IMR-90 (cell line): Measurements from ENCODE around the gene EFEMP2. TPM values are rescaled to one million over a fixed set of nuclear protein-coding genes. Genes with fewer than 3 reads are reported as not detected.
A peak's percentile ranks its signal among the peaks of the same experiment; 100 is the strongest.

Experiments used
- ATAC-seq: fragments of 200-7000 bp; cut with Tn5 transposase; 2 replicates; pipeline ENCODE4 v1.9.1; 2020; ENCODE audit warnings: low read depth, mild to moderate bottlenecking, moderate library complexity
- BruUV-seq: library from RNA; stranded (reverse); fragments of 400-500 nt; replicated peaks from 2 replicates; lab custom pipeline; 2021; lab: Mats Ljungman, UMichigan
- CTCF ChIA-PET: fragments of 300-600 bp; formaldehyde crosslinking; extraction: SDS; loops from one replicate; lab custom pipeline; 2021; ENCODE audit warnings: antibody characterized with exemption; lab: Yijun Ruan, JAX
- POLR2A ChIA-PET: fragments of 300-600 bp; sonication (Branson Sonifier 250); formaldehyde crosslinking; loops from one replicate; lab custom pipeline; 2022; ENCODE audit warnings: antibody characterized with exemption; ENCODE audit not compliant: unreplicated experiment; lab: Charles Lee
- DNase-seq: peaks from one replicate; pipeline ENCODE4 v3.0.0; 2013
- H2AFZ ChIP-seq: replicated peaks from 2 replicates; pipeline ENCODE3; 2013; ENCODE audit warnings: low read length, mild to moderate bottlenecking; ENCODE audit not compliant: poor library complexity
- H2AK5ac ChIP-seq: 2 replicates; pipeline ENCODE4 v1.6.1; 2013; ENCODE audit warnings: low read depth, low read length, inconsistent platforms
- H2AK9ac ChIP-seq: replicated peaks from 2 replicates; pipeline ENCODE3; 2013; ENCODE audit warnings: mild to moderate bottlenecking, low read depth, low read length, moderate library complexity; ENCODE audit not compliant: poor library complexity
- H2BK120ac ChIP-seq: 2 replicates; pipeline ENCODE4 v1.6.1; 2013; ENCODE audit warnings: low read depth, low read length, inconsistent platforms
- H2BK15ac ChIP-seq: 3 replicates; pipeline ENCODE4 v1.6.1; 2013; ENCODE audit warnings: low read depth, low read length, inconsistent platforms
- H2BK20ac ChIP-seq: 2 replicates; pipeline ENCODE4 v1.6.1; 2013; ENCODE audit warnings: low read depth, mild to moderate bottlenecking, inconsistent platforms, low read length, moderate library complexity
- H2BK5ac ChIP-seq: 2 replicates; pipeline ENCODE4 v1.6.1; 2013; ENCODE audit warnings: mild to moderate bottlenecking, low read depth, low read length, inconsistent platforms; ENCODE audit not compliant: poor library complexity, severe bottlenecking
- H3K14ac ChIP-seq: replicated peaks from 2 replicates; pipeline ENCODE4 v1.6.1; 2013; ENCODE audit warnings: low read depth, low read length, inconsistent platforms
- H3K18ac ChIP-seq: 2 replicates; pipeline ENCODE4 v1.6.1; 2013; ENCODE audit warnings: low read depth, low read length, control low read depth
- H3K23ac ChIP-seq: 2 replicates; pipeline ENCODE4 v1.6.1; 2013; ENCODE audit warnings: low read depth, low read length, inconsistent platforms
- H3K27ac ChIP-seq: 2 replicates; pipeline ENCODE4 v1.5.1; 2013; ENCODE audit warnings: mild to moderate bottlenecking, control low read depth, low read length; ENCODE audit not compliant: insufficient read depth
- H3K27me3 ChIP-seq: 2 replicates; pipeline ENCODE4 v1.6.1; 2013; ENCODE audit warnings: low read length; ENCODE audit not compliant: control insufficient read depth, insufficient read depth
- H3K36me3 ChIP-seq: 2 replicates; pipeline ENCODE4 v1.6.1; 2013; ENCODE audit warnings: low read length, mixed read lengths; ENCODE audit not compliant: control insufficient read depth, insufficient read depth
- H3K4ac ChIP-seq: 2 replicates; pipeline ENCODE4 v1.6.1; 2013; ENCODE audit warnings: low read depth, low read length, inconsistent platforms
- H3K4me1 ChIP-seq: 2 replicates; pipeline ENCODE4 v1.6.1; 2013; ENCODE audit warnings: low read length, mixed read lengths; ENCODE audit not compliant: control insufficient read depth, insufficient read depth
- H3K4me2 ChIP-seq: 2 replicates; pipeline ENCODE4 v1.6.1; 2013; ENCODE audit warnings: low read depth, mild to moderate bottlenecking, control low read depth, low read length, moderate library complexity
- H3K4me3 ChIP-seq: 2 replicates; pipeline ENCODE4 v1.5.1; 2013; ENCODE audit warnings: low read depth, mild to moderate bottlenecking, control low read depth, low read length, moderate library complexity; ENCODE audit not compliant: insufficient read depth
- H3K56ac ChIP-seq: 2 replicates; pipeline ENCODE4 v1.6.1; 2013; ENCODE audit warnings: low read length, inconsistent platforms; ENCODE audit not compliant: insufficient read depth; ENCODE audit errors: extremely low read depth
- H3K79me1 ChIP-seq, 2 experiments: 2 replicates each; pipeline ENCODE4 v1.6.1; 2013; ENCODE audit warnings: low read length in 2 of 2, inconsistent platforms in 1 of 2, low read depth in 1 of 2
- H3K9ac ChIP-seq: 2 replicates; pipeline ENCODE4 v1.6.1; 2013; ENCODE audit warnings: low read depth, low read length, control low read depth
- H3K9me1 ChIP-seq: 2 replicates; pipeline ENCODE4 v1.6.1; 2013; ENCODE audit warnings: low read length, inconsistent platforms; ENCODE audit not compliant: insufficient read depth
- H3K9me3 ChIP-seq: 2 replicates; pipeline ENCODE4 v1.6.1; 2013; ENCODE audit warnings: low read length; ENCODE audit not compliant: control insufficient read depth, insufficient read depth
- H4K20me1 ChIP-seq: 2 replicates; pipeline ENCODE4 v1.6.1; 2013; ENCODE audit warnings: low read length, inconsistent platforms; ENCODE audit not compliant: insufficient read depth
- H4K5ac ChIP-seq: 2 replicates; pipeline ENCODE4 v1.6.1; 2013; ENCODE audit warnings: mild to moderate bottlenecking, low read depth, low read length, control low read depth
- H4K8ac ChIP-seq, 2 experiments: 2 replicates each; pipeline ENCODE4 v1.6.1; 2013; ENCODE audit warnings: low read depth in 2 of 2, low read length in 2 of 2, control low read depth in 1 of 2, inconsistent platforms in 1 of 2
- H4K91ac ChIP-seq: 2 replicates; pipeline ENCODE4 v1.6.1; 2013; ENCODE audit warnings: low read depth, low read length, inconsistent platforms; ENCODE audit not compliant: insufficient read depth
- BHLHE40 ChIP-seq: fragments of 150-350 bp; IDR thresholded peaks from 2 replicates; pipeline ENCODE4 v1.6.1; 2016; ENCODE audit warnings: mild to moderate bottlenecking, low read depth, low read length
- CEBPB ChIP-seq: IDR thresholded peaks from 2 replicates; pipeline ENCODE4 v1.6.1; 2012; ENCODE audit warnings: low read depth, low read length, improper control_type of control experiment
- CHD1 ChIP-seq: IDR thresholded peaks from 2 replicates; pipeline ENCODE4 v1.6.1; 2012; ENCODE audit warnings: low read depth, low read length, improper control_type of control experiment
- CTCF ChIP-seq: conservative IDR thresholded peaks from 2 replicates; pipeline ENCODE4 v1.5.1; 2012; ENCODE audit warnings: mild to moderate bottlenecking, low read depth, low read length, improper control_type of control experiment
- ELK1 ChIP-seq: fragments of 150-350 bp; IDR thresholded peaks from 2 replicates; pipeline ENCODE4 v1.6.1; 2016; ENCODE audit warnings: low read depth, mild to moderate bottlenecking, low read length, moderate library complexity, borderline replicate concordance
- MAFK ChIP-seq: IDR thresholded peaks from 2 replicates; pipeline ENCODE4 v1.6.1; 2012; ENCODE audit warnings: low read depth, low read length, improper control_type of control experiment
- MAZ ChIP-seq: IDR thresholded peaks from 2 replicates; pipeline ENCODE4 v1.6.1; 2012; ENCODE audit warnings: low read depth, mild to moderate bottlenecking, low read length, improper control_type of control experiment, moderate library complexity, borderline replicate concordance
- MXI1 ChIP-seq: IDR thresholded peaks from 2 replicates; pipeline ENCODE4 v1.6.1; 2012; ENCODE audit warnings: low read depth, mild to moderate bottlenecking, low read length, moderate library complexity, borderline replicate concordance
- NFE2L2 ChIP-seq: fragments of 150-350 bp; IDR thresholded peaks from 2 replicates; pipeline ENCODE4 v1.6.1; 2016; ENCODE audit warnings: low read depth, mild to moderate bottlenecking, low read length
- POLR2A ChIP-seq: IDR thresholded peaks from 2 replicates; pipeline ENCODE4 v1.6.1; 2012; ENCODE audit warnings: mild to moderate bottlenecking, low read depth, low read length
- RFX5 ChIP-seq: IDR thresholded peaks from 2 replicates; pipeline ENCODE4 v1.8.0; 2012; ENCODE audit warnings: low read depth, mild to moderate bottlenecking, low read length, moderate library complexity
- SMC3 ChIP-seq: fragments of 150-350 bp; IDR thresholded peaks from 2 replicates; pipeline ENCODE4 v1.6.1; 2016; ENCODE audit warnings: low read depth, mild to moderate bottlenecking, antibody characterized with exemption, low read length, moderate library complexity
- USF2 ChIP-seq: fragments of 150-350 bp; IDR thresholded peaks from 2 replicates; pipeline ENCODE4 v1.6.1; 2017; ENCODE audit warnings: mild to moderate bottlenecking, antibody characterized with exemption, low read length, low read depth
- WGBS, 2 experiments: methylation state at CpG; one replicate each; pipeline versions ENCODE4 v1.1.5 to v1.1.7; 2013; ENCODE audit warnings: missing lambda C conversion rate in 2 of 2; ENCODE audit not compliant: insufficient read length in 1 of 2; ENCODE audit errors: extremely low coverage in 2 of 2; 5-methylcytosine and 5-hydroxymethylcytosine counted together
- dilution Hi-C: fragments of 300-500 bp; cut with HindIII; formaldehyde crosslinking; loops from one replicate; pipeline ENCODE4 v1.14.3; 2018; ENCODE audit warnings: low sequenced_read_pairs; ENCODE audit not compliant: unreplicated experiment
- in situ Hi-C: fragments of 300-500 bp; cut with MboI; formaldehyde crosslinking; loops from 3 replicates; pipeline ENCODE4 v1.14.3; 2019; ENCODE audit warnings: low sequenced_read_pairs, inconsistent platforms, mixed read lengths
- intact Hi-C: fragments of 100-400 bp; cut with micrococcal nuclease; formaldehyde crosslinking; loops from 2 replicates; pipeline ENCODE4 v1.10.0; 2022
- polyA plus RNA-seq, 3 experiments: library from polyadenylated mRNA; depleted of rRNA; stranded (reverse); fragments of >200 nt; gene quantifications; 2 replicates each; pipeline ENCODE4 v1.2.3, GENCODE V29; 2012; ENCODE audit warnings: low replicate concordance in 1 of 3
- total RNA-seq: library from RNA; depleted of rRNA; stranded (reverse); fragments of >200 nt; gene quantifications from 2 replicates; pipeline ENCODE4 v1.2.3, GENCODE V29; 2012

EFEMP2 gene
- total and polyA plus RNA-seq, 2 of the 4 experiments (the other 2 are of a cell fraction) = 62.7 to 431 TPM

- Histone ChIP-seq H3K56ac (peak overlapping the region; percentile 99), H4K5ac (peak overlapping the region; percentile 98), H2BK5ac (peak overlapping the region; percentile 100), H4K20me1 (peaks cover 6% of the 10 kb centered on the region), H2AK5ac (peak overlapping the region; percentile 100), H3K14ac (peak overlapping the region; percentile 100), H2BK120ac (peak overlapping the region; percentile 100), H3K36me3 (peaks cover 13% of the 10 kb centered on the region), H3K23ac (peak overlapping the region; percentile 99), H3K4ac (peak overlapping the region; percentile 100), H2AFZ (peak overlapping the region; percentile 71), H4K8ac (peak overlapping the region; percentile 99), H4K91ac (peak overlapping the region; percentile 100), H3K9me1 (peaks cover 43% of the 10 kb centered on the region), H3K18ac (peak overlapping the region; percentile 98), H3K4me1 (peaks cover 55% of the 10 kb centered on the region), H3K9ac (peak overlapping the region; percentile 72), H3K79me1 (peaks cover 20 to 70% of the 10 kb centered on the region in 2 experiments; a peak in 3 of 4 replicates), H3K27ac (peak overlapping the region; percentile 99), H3K9me3 (no peaks in the 10 kb centered on the region), H2BK15ac (peak overlapping the region; percentile 99), H2AK9ac (peak overlapping the region; percentile 99), H3K4me3 (no peak overlapping the region), H3K4me2 (peak overlapping the region; percentile 43), H2BK20ac (peak overlapping the region; percentile 100), H3K27me3 (no peaks in the 10 kb centered on the region)
- CTCF ChIA-PET = interaction anchor here (1.0 to 1.2 kb wide), 3 partner anchors 24 to 27 kb away, joined by 3 to 9 read pairs (median 4); partner anchors contain the start of genes CCDC85B and FIBP
- intact Hi-C loops = loop anchor here (1.0 to 5.0 kb wide), 3 partner anchors 14 to 57 kb away; partner anchors contain the start of genes CFL1, FOSL1 and SART1
- no TSS peak for BruUV-seq
- POLR2A ChIA-PET = interaction anchor here (0.6 to 2.4 kb wide), 4 partner anchors 13 to 43 kb away, joined by 3 to 20 read pairs (median 10); partner anchors contain the start of genes CCDC85B, FIBP and FOSL1
- WGBS, 2 experiments = 28% methylated on average over 8 of the region's 10 CpGs; no CpG with 5 or more reads in 1 of the 2 experiments
- dilution Hi-C loops = no loop called here
- DNase-seq (no peak), ATAC-seq (peak; percentile 54)
- in situ Hi-C loops = no loop called here
- no peak for TF ChIP-seq CHD1
- TF ChIP-seq NFE2L2 = no peak
- peak; percentile 50; the same call in 1 of the 2 replicates for TF ChIP-seq POLR2A
- TF ChIP-seq CTCF = no peak
- no peak for TF ChIP-seq MAFK
- TF ChIP-seq CEBPB = no peak
- TF ChIP-seq BHLHE40 = no peak
- no peak for TF ChIP-seq SMC3
- TF ChIP-seq ELK1 = no peak
- TF ChIP-seq MXI1 = no peak
- peak; percentile 96 for TF ChIP-seq MAZ
- no peak for TF ChIP-seq USF2
- no peak for TF ChIP-seq RFX5
Measured at GRCh38 chr11:65915101-65915820, 42.7 kb upstream of the EFEMP2 start.
